GM18517 (cell line): Measurements from ENCODE around the gene ACTC1.

Experiments
- ATAC-seq: cut with Tn5 transposase; IDR thresholded peaks from one replicate; pipeline ENCODE4 v1.9.1; 2021; ENCODE audit warnings: mild to moderate bottlenecking, moderate library complexity; ENCODE audit not compliant: unreplicated experiment

The ACTC1 gene

GRCh38 chr15:34759992-34760391 lies 35.4 kb downstream of the ACTC1 start:
- no peak for ATAC-seq

- no peak for ATAC-seq
These were observed 36.0 kb downstream of the ACTC1 start for GRCh38 chr15:34759347-34759746.

GRCh38 chr15:34757262-34757661 lies 38.1 kb downstream of the ACTC1 start:
- no peak for ATAC-seq

GRCh38 chr15:34755419-34755773 lies 40.0 kb downstream of the ACTC1 start:
- no peak for ATAC-seq

GRCh38 chr15:34754674-34755418 lies 40.5 kb downstream of the ACTC1 start, which contains the start of gene GJD2:
GJD2 (minus strand) TSS chr15:34754998; CDS start chr15:34754488, 510 bp downstream.
- ATAC-seq, result no peak

- ATAC-seq, result no peak
These were observed 41.2 kb downstream of the ACTC1 start for GRCh38 chr15:34754171-34754601.

GRCh38 chr15:34753236-34753894 lies 42.0 kb downstream of the ACTC1 start:
- ATAC-seq, result no peak

GRCh38 chr15:34749691-34750090 lies 45.7 kb downstream of the ACTC1 start:
- no peak for ATAC-seq
